Mucosa of stomach (tissue), 1 donor: ENCODE data around the gene RNF207.

ENCODE experiments used
- H3K27me3 ChIP-seq: one replicate; pipeline ENCODE4 v1.7.0; 2013; ENCODE audit warnings: mild to moderate bottlenecking, low read length; ENCODE audit not compliant: control insufficient read depth, insufficient read depth
- H3K36me3 ChIP-seq: one replicate; pipeline ENCODE4 v1.7.0; 2013; ENCODE audit warnings: low read length; ENCODE audit not compliant: control insufficient read depth, insufficient read depth
- H3K4me1 ChIP-seq: one replicate; pipeline ENCODE4 v1.7.0; 2013; ENCODE audit warnings: mild to moderate bottlenecking, low read length; ENCODE audit not compliant: control insufficient read depth, insufficient read depth
- H3K4me3 ChIP-seq: one replicate; pipeline ENCODE4 v1.7.0; 2013; ENCODE audit warnings: low read length
- H3K9ac ChIP-seq: one replicate; pipeline ENCODE4 v1.7.0; 2013; ENCODE audit warnings: mild to moderate bottlenecking, low read length, moderate library complexity
- H3K9me3 ChIP-seq: one replicate; pipeline ENCODE4 v1.7.0; 2013; ENCODE audit warnings: mild to moderate bottlenecking, low read length, moderate library complexity; ENCODE audit not compliant: control insufficient read depth
- donor health status: Pancreatic carcinoma.

The RNF207 gene

DNA sequence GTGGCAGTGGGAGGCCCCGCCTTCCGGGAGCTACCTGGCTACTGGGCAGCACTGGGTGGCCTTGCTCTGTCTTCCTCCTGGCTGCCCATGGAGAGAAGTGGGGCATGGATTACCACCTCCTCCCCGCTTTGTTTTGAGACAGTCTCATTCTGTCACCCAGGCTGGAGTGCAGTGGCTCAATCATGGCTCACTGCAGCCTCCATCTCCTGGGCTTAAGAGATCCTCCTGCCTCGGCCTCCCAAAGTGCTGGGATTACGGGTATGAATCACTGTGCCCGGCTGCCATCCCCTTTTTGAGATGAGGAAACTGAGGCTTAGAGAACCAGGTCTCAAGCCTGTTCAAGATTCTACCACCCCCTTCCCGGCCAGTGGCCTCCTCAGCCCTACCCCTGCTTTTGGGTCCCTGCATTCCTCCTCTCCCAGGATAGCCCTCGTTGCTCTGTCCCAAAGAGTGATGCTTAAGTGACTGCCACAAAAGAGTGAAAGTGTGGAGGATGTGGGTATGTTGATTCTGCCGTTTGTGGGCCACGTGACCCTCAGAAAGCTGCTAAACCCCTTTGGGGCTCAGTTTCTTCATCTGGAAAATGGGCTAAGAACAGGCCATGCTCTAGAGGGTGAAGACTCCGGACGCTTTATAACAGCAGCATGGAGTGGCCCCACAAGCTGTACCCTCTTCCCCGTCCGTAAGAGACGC is 45.9 kb downstream of the RNF207 start:
- peaks cover 10% of the 10 kb centered on the region for H3K4me1 ChIP-seq
- H3K36me3 ChIP-seq, result no peaks in the 10 kb centered on the region
- peaks cover 39% of the 10 kb centered on the region for H3K27me3 ChIP-seq
- H3K9me3 ChIP-seq, result no peaks in the 10 kb centered on the region
- no peak overlapping the region for H3K4me3 ChIP-seq
- no peak overlapping the region for H3K9ac ChIP-seq

- peaks cover 34% of the 10 kb centered on the region for H3K27me3 ChIP-seq
- no peak overlapping the region for H3K9ac ChIP-seq
- no peak overlapping the region for H3K4me3 ChIP-seq
- H3K36me3 ChIP-seq, result no peaks in the 10 kb centered on the region
- peaks cover 10% of the 10 kb centered on the region for H3K4me1 ChIP-seq
- no peaks in the 10 kb centered on the region for H3K9me3 ChIP-seq
Observed at GRCh38 chr1:6252374-6252710, 46.4 kb downstream of the RNF207 start.

- H3K4me1 ChIP-seq, result peaks cover 10% of the 10 kb centered on the region
- peaks cover 28% of the 10 kb centered on the region for H3K27me3 ChIP-seq
- no peaks in the 10 kb centered on the region for H3K36me3 ChIP-seq
- no peak overlapping the region for H3K4me3 ChIP-seq
- no peaks in the 10 kb centered on the region for H3K9me3 ChIP-seq
- no peak overlapping the region for H3K9ac ChIP-seq
Observed at GRCh38 chr1:6253380-6253779, 47.5 kb downstream of the RNF207 start.

- no peaks in the 10 kb centered on the region for H3K9me3 ChIP-seq
- no peak overlapping the region for H3K9ac ChIP-seq
- H3K4me1 ChIP-seq, result peaks cover 7% of the 10 kb centered on the region
- peaks cover 21% of the 10 kb centered on the region for H3K27me3 ChIP-seq
- H3K4me3 ChIP-seq, result no peak overlapping the region
- no peaks in the 10 kb centered on the region for H3K36me3 ChIP-seq
Observed at GRCh38 chr1:6254691-6255090, 48.8 kb downstream of the RNF207 start.

- Histone ChIP-seq H3K27me3 (peaks cover 10% of the 10 kb centered on the region), H3K4me3 (no peak overlapping the region), H3K4me1 (peaks cover 8% of the 10 kb centered on the region), H3K36me3 (no peaks in the 10 kb centered on the region), H3K9ac (no peak overlapping the region), H3K9me3 (no peaks in the 10 kb centered on the region)
Observed at GRCh38 chr1:6256645-6257044, 50.7 kb downstream of the RNF207 start.

GRCh38 chr1:6257541-6258069 is 51.7 kb downstream of the RNF207 start:
- Histone ChIP-seq H3K36me3 (no peaks in the 10 kb centered on the region), H3K4me3 (no peak overlapping the region), H3K9me3 (no peaks in the 10 kb centered on the region), H3K27me3 (peaks cover 18% of the 10 kb centered on the region), H3K9ac (no peak overlapping the region), H3K4me1 (peaks cover 9% of the 10 kb centered on the region)

- Histone ChIP-seq H3K4me1 (peaks cover 9% of the 10 kb centered on the region), H3K9me3 (no peaks in the 10 kb centered on the region), H3K27me3 (peaks cover 18% of the 10 kb centered on the region), H3K4me3 (no peak overlapping the region), H3K9ac (no peak overlapping the region), H3K36me3 (no peaks in the 10 kb centered on the region)
Observed at GRCh38 chr1:6258675-6259074, 52.8 kb downstream of the RNF207 start.

DNA sequence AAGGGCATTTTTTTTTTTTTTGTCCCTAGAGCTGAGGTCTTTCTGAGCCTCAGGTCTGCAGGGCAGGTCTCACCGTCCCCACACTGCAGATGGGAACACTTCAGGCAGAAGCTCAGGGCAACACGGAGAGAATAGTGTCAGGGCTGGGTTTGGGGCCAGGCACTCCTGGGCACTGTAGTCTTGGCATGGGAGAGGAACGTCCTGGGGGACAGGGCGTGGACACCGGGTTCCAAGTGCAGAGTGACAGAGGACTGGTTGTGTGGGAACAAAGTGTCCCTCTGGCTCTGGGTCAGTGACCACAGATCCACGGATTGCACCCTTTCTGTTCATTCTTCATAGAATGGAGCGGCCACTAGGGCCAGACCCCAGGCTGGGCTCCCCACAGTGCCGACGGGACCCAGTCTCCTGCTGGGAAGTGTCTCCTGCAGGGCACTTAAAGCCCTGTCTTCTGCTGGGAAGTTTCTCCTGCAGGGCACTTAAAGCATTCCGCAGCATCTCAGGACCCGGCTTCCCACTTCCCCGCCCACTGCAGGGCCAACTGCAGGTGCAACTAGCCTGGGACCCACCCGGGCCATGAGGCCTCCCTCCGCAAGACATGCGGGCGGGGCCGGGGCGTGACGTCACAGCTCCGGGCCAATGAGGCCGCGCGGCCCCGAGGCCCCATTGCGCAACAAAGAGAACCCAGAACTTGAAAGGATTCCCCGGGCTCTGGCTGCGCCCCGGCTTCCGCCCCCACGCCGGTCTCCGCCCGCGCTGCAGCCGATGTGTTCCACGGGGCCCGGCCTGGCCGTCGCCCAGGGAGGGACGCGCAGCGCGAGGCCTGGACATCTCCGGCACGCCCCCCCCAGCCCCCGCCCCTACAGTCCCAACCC is 53.8 kb downstream of the RNF207 start:
- no peaks in the 10 kb centered on the region for H3K9me3 ChIP-seq
- no peaks in the 10 kb centered on the region for H3K36me3 ChIP-seq
- H3K4me3 ChIP-seq, result no peak overlapping the region
- no peak overlapping the region for H3K9ac ChIP-seq
- H3K4me1 ChIP-seq, result peaks cover 9% of the 10 kb centered on the region
- H3K27me3 ChIP-seq, result peaks cover 18% of the 10 kb centered on the region

- no peaks in the 10 kb centered on the region for H3K9me3 ChIP-seq
- H3K36me3 ChIP-seq, result no peaks in the 10 kb centered on the region
- peaks cover 18% of the 10 kb centered on the region for H3K27me3 ChIP-seq
- H3K4me1 ChIP-seq, result peaks cover 9% of the 10 kb centered on the region
- no peak overlapping the region for H3K4me3 ChIP-seq
- H3K9ac ChIP-seq, result no peak overlapping the region
Observed at GRCh38 chr1:6260433-6260934, 54.6 kb downstream of the RNF207 start.

GRCh38 chr1:6260961-6261614 is 55.2 kb downstream of the RNF207 start, which contains the start of gene GPR153:
Gene GPR153 (minus strand): TSS chr1:6261098. CDS start chr1:6254905, 6,193 bp downstream.
- no peaks in the 10 kb centered on the region for H3K36me3 ChIP-seq
- no peak within 1 kb of the TSS for H3K4me3 ChIP-seq
- H3K27me3 ChIP-seq, result peaks cover 18% of the 10 kb centered on the region
- H3K4me1 ChIP-seq, result peaks cover 9% of the 10 kb centered on the region
- no peaks in the 10 kb centered on the region for H3K9me3 ChIP-seq
- H3K9ac ChIP-seq, result no peak within 1 kb of the TSS

DNA sequence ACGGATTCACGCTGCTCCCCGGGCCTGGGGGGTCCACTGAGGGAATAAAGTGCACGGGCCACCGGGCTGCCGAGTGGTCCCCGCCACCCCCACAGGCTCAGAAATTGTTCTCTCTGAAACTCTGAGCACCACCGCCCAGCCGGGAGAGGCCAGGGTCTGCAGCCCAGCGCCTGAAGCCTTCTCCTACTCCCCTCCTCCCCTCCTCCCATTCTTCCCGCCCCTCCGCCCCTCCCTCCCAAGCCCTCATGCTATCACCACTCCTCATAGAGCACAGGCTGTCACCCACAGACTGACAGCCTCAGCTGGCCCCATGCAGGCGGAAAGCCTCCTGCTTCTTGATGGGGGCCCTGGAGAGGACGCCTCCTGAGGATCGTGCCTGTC is 55.7 kb downstream of the RNF207 start:
- Histone ChIP-seq H3K36me3 (no peaks in the 10 kb centered on the region), H3K27me3 (peaks cover 18% of the 10 kb centered on the region), H3K9ac (no peak overlapping the region), H3K4me3 (no peak overlapping the region), H3K9me3 (no peaks in the 10 kb centered on the region), H3K4me1 (peaks cover 9% of the 10 kb centered on the region)
